Stimulated activated CD8-positive, alpha-beta memory T cell treated with anti-CD3 and anti-CD28 coated beads, Interleukin-15, amount 100 ng/mL, for 24 hours (primary cell): Measurements from ENCODE around the gene VEGFA.

ENCODE experiments used
- DNase-seq: peaks from one replicate; pipeline ENCODE4 v3.0.0-alpha.2; 2020; ENCODE audit warnings: low read depth

The VEGFA gene

DNA sequence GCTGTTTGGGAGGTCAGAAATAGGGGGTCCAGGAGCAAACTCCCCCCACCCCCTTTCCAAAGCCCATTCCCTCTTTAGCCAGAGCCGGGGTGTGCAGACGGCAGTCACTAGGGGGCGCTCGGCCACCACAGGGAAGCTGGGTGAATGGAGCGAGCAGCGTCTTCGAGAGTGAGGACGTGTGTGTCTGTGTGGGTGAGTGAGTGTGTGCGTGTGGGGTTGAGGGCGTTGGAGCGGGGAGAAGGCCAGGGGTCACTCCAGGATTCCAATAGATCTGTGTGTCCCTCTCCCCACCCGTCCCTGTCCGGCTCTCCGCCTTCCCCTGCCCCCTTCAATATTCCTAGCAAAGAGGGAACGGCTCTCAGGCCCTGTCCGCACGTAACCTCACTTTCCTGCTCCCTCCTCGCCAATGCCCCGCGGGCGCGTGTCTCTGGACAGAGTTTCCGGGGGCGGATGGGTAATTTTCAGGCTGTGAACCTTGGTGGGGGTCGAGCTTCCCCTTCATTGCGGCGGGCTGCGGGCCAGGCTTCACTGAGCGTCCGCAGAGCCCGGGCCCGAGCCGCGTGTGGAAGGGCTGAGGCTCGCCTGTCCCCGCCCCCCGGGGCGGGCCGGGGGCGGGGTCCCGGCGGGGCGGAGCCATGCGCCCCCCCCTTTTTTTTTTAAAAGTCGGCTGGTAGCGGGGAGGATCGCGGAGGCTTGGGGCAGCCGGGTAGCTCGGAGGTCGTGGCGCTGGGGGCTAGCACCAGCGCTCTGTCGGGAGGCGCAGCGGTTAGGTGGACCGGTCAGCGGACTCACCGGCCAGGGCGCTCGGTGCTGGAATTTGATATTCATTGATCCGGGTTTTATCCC is at the start of gene VEGFA:
Gene VEGFA (plus strand): TSS at position 686 of the 846 bp plus-strand sequence.
- DNase-seq, result peak; percentile 90

- DNase-seq, result no peak
Observed at GRCh38 chr6:43720999-43721398, 49.0 kb upstream of the VEGFA start.

DNA sequence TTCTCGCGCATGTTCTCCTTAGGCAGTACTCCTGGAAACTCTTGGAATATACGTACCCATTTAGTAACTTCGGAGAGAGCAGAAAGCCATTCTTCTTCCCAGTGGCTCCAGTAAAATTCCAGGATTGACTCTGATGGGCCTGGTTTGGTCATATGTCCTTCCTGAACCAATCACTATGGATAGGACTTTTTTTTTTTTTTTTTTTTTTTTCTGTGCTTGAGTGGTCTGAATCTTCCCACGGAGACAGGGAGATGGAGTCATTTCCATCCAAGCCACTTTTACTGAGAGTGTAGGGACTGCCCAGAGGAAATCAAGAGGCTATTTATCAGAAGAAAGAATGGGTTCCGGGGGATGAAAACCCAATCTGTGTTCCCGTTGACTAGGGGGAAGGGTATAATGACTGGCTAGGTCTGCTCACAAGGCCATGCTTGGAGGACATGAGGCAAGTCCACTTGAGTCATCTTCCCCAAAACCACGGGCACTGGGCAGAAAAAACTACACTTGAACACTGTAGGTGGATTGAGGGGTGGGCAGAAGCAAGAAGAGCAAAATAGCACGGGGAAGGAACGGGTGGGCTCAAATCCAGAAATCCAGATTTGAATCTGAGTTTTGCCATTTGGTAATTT is 47.0 kb upstream of the VEGFA start:
- no peak for DNase-seq

- DNase-seq, result no peak
Observed at GRCh38 chr6:43723737-43724295, 46.2 kb upstream of the VEGFA start.

GRCh38 chr6:43724354-43724753 is 45.7 kb upstream of the VEGFA start:
- DNase-seq, result no peak

DNA sequence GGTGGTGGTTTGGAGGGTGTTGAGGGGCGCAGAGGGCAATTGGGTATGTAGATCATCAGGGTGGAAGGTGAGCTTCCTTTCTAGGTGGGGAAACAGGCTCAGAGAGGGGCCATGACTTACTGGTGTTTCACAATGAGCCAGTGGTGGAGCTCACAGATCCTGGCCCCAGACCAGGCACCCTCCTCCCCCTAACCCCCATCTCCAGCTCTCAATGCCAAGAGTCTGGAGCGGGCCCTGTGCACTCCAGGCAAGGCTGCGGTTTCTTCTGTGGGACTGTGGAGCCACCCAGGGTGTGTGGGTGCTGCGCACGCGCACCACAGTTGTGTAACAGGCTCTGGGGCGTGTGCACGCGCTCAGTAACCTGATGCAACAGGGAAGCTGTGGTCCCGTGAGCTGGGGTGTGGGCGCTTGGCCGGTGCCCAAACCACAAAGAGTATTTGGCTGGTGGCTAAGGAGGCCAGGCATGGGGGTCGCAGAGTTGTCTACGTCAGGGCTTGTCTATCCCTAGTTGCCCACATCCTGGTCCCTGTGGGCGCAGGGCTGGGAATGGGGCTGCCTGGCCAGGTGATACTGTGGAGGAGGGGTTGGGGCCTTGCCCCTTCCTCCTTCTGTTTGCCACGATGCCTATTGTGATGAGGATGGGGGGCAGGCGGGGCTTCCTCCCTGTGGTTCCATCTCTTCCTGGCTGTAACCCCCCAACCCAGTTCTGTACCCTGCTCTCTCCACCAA is 44.9 kb upstream of the VEGFA start:
- DNase-seq, result peak; percentile 37

DNA sequence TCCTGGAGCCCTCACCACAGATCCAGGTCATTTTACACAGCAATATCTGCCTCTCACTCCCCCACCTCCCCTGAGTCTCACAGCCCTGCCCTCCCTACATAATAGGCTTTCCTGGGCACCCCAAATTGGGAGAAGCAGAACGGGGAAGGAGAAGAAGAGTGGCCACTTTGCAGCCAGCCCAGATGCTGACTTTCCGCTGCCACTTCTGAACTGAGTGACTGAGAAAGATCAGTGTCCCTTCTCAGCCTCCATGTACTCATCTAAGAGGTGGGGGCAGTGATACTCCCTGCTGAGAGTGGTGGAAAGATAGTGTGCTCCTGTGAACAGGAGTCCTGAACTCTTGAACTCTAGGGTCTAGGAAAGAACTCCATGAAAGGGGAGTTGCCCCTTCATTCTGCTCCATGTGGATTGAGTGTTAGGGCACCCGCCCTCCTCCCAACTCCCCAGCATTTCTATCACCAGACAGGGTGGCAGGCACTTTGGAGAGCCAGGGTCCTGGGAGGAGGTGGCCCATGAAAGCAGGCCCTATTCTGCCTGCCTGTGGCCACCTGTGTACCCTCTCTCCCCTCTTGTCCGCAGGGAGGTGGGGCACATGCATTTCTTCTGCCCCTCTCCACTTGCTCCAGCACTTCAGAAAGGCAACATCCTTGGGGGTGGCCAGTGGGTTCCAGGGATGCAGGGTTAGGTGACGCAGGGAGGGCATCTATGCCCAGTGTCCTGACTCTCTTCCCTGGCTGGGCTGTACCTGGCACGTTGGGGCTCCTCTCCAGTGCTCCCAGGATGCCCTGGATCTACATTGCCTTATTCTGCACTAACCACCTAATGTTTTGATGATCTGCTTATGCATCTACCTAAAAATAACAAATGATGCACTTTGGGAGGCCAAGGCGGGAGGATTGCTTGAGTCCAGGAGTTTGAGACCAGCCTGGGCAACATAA is 44.1 kb upstream of the VEGFA start:
- no peak for DNase-seq

DNA sequence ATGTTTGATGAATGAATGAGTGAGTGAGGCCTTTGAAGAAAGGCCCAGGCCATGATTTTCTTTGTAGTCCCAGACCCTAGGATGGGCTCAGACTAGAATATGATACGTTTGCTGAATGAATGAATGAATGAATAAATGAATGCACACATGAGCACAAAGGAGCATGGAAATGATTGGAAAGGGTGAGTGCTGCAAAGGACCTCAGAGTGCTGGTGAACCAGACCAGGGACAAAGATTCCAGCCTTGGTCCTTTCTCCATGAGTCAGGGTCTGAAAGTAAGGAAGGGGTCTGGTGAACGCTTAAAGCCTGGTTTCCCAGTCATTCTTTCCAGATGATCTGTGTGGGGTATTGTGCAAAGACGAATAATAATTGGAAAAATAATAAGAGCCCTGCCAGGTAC is 42.4 kb upstream of the VEGFA start:
- DNase-seq, result no peak

DNA sequence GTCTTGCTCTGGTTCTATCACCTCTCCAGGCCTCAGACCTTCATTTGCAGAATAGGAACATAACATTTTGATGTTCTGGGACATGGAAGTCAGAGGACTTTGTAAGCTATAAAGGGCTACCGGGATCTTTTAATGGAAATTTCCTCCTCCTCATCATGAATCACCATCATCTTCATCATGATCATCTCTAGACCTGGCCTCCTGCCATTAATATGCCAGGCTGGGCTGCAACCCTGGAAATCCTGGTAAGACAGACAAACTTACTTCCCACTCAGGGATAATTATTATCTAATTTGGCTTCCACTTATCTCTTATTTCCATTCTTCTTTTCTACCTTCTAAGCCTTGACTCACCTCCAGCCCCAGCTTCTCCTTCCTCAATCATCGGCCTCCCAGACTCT is 41.4 kb upstream of the VEGFA start:
- no peak for DNase-seq

DNA sequence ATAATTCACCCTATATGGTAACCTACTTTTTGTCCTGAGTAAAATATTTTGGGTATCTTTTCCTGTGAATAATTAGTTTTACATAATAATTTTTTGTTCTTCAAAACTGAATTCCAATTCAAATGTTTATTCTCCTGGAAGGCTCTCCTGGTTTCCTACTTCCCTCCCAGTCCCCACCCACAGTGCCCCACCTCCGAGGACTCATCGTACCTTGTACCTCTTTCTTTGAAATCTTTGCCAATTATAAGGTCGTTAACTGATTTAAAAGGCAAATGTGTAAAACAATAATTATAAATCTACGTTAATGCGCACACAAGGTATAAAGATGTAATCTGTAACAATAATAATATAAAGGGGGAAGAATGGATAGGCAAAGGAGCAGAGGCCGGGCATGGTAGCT is 40.5 kb upstream of the VEGFA start:
- no peak for DNase-seq

GRCh38 chr6:43730634-43731033 is 39.4 kb upstream of the VEGFA start:
- no peak for DNase-seq

DNA sequence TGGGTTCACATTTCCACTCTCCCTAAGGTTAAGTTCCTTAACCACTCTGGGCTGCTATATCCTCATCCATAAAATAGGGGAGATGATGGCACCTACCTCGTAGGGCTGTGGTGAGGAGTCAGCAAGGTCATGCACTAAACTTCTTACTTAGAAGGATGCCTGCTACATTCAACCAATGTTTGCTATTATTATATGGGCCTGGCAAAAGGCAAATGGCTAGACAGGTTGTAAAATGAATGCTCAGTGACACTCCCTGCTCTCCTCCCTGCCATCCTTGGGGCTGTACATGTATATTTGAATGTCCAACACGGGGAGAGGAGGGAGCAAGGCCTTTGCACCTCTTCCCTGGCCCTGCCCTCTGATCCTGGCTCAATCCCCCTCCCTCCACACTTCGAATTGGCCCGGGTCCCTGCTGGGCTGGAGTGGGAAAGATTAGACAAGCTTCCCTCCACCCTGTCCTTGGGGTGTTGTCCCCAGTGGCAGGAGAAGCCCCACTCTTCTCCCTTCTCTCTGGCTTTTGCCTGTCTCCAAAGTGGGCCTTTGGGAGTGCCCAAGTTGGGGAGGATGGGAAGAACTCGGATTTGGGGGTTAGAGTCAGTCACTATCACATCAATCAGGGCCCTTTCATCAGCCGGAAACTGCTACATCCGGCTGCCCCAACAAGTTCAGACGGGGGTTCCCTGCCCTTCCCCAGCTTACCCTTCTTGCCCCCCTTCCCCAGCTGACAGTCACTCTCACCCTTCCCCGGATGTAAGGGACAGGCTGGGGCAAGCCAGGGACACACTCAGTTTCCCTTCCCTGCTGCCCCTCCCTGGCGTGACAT is 36.3 kb upstream of the VEGFA start:
- no peak for DNase-seq

GRCh38 chr6:43734294-43734665 is 35.7 kb upstream of the VEGFA start:
- no peak for DNase-seq

- no peak for DNase-seq
Observed at GRCh38 chr6:43735642-43736199, 34.3 kb upstream of the VEGFA start.

DNA sequence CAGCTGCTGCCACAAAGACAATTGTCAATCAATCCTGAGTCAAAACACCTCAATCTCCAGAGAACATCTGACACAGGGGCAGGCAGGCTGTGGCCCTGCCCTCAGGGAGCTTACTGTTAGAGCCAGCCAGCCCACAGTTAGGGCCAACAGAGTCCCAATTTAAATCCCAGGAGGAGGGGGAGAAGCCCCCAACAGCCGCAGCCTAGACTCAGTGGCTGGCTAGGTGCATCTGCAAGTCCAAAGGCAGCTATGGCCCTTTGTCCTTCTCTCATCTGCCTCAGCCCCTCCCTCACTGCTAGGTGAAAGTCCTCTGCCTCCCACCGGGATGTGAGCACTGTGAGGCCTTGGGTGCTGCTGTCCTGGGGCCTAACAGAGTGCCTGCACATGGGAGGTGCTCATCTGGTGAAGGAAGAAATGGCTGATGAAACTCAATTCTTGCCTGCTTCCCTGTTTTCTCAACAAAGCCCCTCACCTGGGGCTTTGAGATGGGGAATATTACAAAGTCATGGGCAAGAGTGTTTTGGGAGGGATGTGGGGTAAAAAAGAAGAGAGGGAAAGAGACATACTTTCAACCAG is 33.7 kb upstream of the VEGFA start:
- DNase-seq, result no peak

DNA sequence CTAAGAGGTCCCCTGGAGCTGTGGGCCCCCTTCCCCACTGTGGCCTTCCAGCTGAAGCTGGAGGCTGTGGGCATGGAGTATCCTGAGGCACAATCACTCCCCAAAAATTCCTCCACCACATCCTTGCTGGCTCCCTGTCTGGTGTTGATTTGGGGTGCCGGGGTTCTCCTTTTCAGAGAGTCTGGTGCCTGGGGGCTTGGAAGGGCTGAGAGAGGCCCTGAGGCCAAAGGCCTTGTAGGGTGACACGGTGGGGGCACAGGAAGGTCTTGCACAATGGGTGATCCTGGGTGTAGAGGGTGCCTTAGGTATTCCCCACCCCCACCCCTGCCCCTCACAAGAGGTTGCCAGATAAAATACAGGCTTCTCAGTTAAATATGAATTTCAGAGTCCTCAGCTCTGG is 33.2 kb upstream of the VEGFA start:
- DNase-seq, result no peak

GRCh38 chr6:43737272-43738081 is 32.5 kb upstream of the VEGFA start:
- no peak for DNase-seq

- DNase-seq, result no peak
Observed at GRCh38 chr6:43738267-43738676, 31.7 kb upstream of the VEGFA start.
